ENCODE results near the gene NLGN4Y.
A peak's percentile ranks its signal among the peaks of the same experiment; 100 is the strongest.

NLGN4Y gene

DNA sequence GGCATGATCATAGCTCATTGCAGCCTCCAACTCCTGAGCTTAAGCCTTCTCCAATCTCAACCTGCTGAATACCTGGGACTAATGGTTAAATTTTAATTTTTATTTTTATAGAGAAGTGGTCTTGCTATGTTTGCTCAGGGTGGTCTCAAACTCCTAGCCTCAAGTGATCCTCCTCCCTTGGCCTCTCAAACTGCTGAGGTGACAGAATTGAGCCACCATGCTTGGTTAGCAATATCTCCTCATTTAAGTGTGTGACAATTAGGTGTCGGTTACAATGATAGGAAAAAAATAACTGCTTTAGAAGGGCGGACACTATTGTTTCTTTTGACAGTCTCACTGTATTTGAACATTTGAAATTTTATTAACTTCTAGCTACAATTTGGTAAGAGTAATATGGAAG, 300.3 kb downstream of the NLGN4Y start:
- TF ChIP-seq, protein P1, sequence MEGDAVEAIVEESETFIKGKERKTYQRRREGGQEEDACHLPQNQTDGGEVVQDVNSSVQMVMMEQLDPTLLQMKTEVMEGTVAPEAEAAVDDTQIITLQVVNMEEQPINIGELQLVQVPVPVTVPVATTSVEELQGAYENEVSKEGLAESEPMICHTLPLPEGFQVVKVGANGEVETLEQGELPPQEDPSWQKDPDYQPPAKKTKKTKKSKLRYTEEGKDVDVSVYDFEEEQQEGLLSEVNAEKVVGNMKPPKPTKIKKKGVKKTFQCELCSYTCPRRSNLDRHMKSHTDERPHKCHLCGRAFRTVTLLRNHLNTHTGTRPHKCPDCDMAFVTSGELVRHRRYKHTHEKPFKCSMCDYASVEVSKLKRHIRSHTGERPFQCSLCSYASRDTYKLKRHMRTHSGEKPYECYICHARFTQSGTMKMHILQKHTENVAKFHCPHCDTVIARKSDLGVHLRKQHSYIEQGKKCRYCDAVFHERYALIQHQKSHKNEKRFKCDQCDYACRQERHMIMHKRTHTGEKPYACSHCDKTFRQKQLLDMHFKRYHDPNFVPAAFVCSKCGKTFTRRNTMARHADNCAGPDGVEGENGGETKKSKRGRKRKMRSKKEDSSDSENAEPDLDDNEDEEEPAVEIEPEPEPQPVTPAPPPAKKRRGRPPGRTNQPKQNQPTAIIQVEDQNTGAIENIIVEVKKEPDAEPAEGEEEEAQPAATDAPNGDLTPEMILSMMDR (conservative IDR thresholded peaks at IDR 0.05; ENCODE audit: low read depth, low read length), result no peak
- H3K4me3 ChIP-seq (ENCODE audit: low read depth, low read length), result no peak overlapping the region
- DNase-seq (ENCODE audit: low read depth), result no peak

DNA sequence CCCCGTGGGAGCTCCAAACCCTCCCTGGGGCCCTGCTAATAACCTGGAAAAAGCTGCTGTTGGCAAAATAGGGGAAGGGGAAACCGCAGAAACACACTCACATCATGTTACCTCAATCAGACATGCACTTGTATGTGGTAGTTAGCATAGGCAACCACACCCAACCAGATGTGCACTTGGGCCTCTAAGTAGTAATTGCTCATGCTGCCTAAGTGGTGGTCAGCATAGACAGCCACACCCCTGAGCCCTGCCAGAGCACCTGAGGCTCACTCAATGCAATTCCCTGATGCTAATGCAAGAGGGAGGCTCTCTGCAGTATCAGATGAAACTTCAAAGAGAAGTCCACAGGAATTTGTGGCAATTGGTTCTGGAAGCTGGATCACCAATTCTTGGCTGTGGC, 301.4 kb downstream of the NLGN4Y start:
- TF ChIP-seq, protein P1 (conservative IDR thresholded peaks at IDR 0.05; ENCODE audit: low read depth, low read length), result no peak
- DNase-seq (ENCODE audit: low read depth), result no peak
- no peak overlapping the region for H3K4me3 ChIP-seq (ENCODE audit: low read depth, low read length)

DNA sequence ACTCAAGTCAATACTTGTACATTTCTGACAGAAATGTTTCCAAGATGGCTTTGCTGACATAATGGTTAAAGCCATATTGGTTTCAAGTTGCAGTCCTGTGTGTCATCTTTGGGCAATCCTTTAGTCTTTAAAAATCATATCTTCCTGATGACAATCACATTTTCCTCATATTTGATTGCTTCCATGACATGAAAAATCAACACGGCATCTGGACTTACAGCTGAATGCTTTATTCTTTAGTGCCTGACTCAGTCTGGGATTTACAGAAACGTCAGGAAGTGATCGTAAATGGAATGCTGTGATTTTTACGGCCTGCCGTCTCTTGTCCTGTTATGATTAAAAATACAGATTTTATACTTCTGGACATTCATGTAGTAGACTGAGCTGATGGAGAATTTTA, 304.2 kb downstream of the NLGN4Y start:
- TF ChIP-seq, protein P1 (conservative IDR thresholded peaks at IDR 0.05; ENCODE audit: low read depth, low read length), result no peak
- no peak overlapping the region for H3K4me3 ChIP-seq (ENCODE audit: low read depth, low read length)
- DNase-seq (ENCODE audit: low read depth), result peak; percentile 56

DNA sequence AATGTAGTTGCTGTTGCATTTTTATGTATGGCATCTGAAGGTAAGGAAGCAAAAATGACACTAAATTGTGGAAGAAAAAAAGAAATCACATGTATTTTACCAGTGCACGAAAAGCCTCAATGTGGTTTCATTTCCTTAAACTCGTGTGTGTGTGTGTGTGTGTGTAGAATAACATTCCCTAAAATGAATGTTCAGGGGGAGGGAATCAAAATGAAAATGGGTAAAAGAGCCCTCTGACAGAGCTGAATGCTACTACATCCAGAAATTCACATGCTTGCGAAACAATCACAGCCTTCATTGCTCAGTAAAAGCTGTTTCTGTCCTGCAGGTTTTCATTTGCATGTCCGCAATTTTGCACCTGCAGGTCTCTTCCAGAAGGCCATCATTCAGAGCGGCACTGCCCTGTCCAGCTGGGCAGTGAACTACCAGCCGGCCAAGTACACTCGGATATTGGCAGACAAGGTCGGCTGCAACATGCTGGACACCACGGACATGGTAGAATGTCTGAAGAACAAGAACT, 305.1 kb downstream of the NLGN4Y start:
- TF ChIP-seq, protein P1 (conservative IDR thresholded peaks at IDR 0.05; ENCODE audit: low read depth, low read length), result no peak
- no peak overlapping the region for H3K4me3 ChIP-seq (ENCODE audit: low read depth, low read length)
- peak; percentile 28 for DNase-seq (ENCODE audit: low read depth)

DNA sequence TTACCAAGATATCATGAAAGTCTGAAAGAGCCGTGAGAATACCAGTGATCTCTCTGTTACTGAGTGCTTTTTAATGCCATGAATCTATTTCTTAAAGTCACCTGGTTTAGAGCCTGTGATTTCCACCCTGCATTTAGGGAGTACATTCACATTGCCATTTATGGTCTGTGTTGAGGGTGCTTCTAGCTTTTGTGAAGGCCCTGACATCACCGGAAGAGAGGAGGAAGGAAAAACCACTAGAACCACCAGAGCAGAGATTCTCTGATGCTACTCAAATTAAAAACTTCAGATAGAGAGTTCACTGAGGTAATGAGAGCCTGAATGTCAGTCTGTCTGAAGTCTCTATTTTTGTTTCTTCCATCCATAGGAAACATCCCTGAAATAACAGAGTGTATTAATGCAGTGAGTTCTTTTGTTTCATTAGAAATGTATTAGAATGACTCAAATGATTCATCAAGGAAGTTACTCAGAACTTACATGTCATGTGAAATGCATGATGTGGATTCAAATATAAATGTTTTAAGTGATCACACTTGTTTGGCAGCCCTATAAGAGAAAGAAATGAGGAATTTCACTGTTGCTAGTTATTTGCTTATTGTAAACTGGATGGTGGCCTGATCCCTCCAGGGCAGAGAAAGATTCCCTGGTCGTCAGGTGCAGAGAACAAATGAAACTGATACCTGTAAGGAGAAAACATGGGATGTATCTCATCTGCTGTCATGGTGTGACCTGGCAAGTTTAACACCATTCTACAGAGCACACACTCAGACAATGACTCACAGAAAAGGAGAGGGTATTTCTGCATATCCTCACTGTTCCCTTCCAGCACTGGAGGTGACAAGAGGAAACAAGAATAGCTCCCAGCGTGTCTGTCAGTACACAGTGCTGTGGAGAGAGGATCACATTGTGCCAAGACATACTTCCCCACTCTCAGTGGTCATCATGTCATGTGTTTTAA, 310.1 kb downstream of the NLGN4Y start:
- DNase-seq (ENCODE audit: low read depth), result peak; percentile 60
- TF ChIP-seq, protein P1 (conservative IDR thresholded peaks at IDR 0.05; ENCODE audit: low read depth, low read length), result no peak

DNA sequence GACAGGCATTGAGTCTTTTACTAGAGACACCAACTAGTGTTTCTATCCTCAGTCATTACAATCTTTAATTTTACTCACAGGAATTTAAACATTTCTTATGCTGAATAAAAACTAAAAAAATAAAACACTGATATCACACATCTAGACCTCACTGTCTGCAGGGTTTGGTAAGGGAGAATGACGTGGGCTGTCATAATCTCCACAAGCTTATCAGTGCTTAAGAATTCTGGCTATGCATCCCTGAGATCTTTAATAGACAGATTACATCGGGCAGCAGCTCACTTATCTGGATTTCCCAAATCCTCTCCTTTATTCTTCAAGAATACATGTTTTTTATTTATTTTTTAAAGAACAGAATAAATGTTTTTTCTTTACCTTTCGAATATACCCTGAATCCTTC, 313.1 kb downstream of the NLGN4Y start:
- H3K4me3 ChIP-seq (ENCODE audit: low read depth, low read length), result no peak overlapping the region
- TF ChIP-seq, protein P1 (conservative IDR thresholded peaks at IDR 0.05; ENCODE audit: low read depth, low read length), result no peak
- DNase-seq (ENCODE audit: low read depth), result peak; percentile 23

More for the DNA sequence above, 310.1 kb downstream of the NLGN4Y start:
- no peak overlapping the region for H3K4me3 ChIP-seq (ENCODE audit: low read depth, low read length)
